Neural progenitor cell (in vitro differentiated cells): Measurements from ENCODE around the gene LIMS3.
"Not testable (repeated sequence)": the region's sequence is repeated elsewhere in the genome, so short reads cannot be mapped to it uniquely, and the experiment has no call there.

ENCODE experiments used
- EZH2 ChIP-seq: fragments of 200-600 bp; sonication (generic); IDR thresholded peaks from 2 replicates; pipeline ENCODE4 v1.6.1; 2017; ENCODE audit warnings: antibody characterized with exemption, mild to moderate bottlenecking, moderate library complexity
- EZH2phosphoT487 ChIP-seq: fragments of 200-600 bp; sonication (generic); IDR thresholded peaks from 2 replicates; pipeline ENCODE4 v1.6.1; 2017; ENCODE audit warnings: antibody characterized with exemption
- TF ChIP-seq, protein P1 (sequence below): fragments of 200-600 bp; sonication (generic); IDR thresholded peaks from 2 replicates; pipeline ENCODE4 v1.5.1; 2017; ENCODE audit warnings: antibody characterized with exemption, mild to moderate bottlenecking

DNA sequence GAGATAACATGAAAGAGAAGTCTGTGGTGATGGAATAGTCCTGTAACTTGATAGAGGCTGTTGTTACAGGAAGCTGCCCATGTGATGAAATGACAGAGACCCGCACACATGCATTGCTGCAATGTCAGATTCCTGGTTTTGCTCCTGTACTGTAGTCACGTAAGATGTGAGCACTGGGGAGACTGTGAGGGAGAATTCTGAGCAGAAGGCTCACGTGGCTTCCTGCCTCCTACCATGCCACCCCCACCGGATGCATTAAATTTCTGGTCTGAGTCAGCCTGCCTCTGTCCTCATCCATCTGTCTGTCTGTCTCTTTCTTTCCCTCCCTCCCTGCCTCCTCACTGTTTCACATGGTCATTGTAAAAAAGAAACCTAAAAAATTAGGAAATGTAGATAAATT, 2.3 kb upstream of the LIMS3 start:
- TF ChIP-seq, protein P1, sequence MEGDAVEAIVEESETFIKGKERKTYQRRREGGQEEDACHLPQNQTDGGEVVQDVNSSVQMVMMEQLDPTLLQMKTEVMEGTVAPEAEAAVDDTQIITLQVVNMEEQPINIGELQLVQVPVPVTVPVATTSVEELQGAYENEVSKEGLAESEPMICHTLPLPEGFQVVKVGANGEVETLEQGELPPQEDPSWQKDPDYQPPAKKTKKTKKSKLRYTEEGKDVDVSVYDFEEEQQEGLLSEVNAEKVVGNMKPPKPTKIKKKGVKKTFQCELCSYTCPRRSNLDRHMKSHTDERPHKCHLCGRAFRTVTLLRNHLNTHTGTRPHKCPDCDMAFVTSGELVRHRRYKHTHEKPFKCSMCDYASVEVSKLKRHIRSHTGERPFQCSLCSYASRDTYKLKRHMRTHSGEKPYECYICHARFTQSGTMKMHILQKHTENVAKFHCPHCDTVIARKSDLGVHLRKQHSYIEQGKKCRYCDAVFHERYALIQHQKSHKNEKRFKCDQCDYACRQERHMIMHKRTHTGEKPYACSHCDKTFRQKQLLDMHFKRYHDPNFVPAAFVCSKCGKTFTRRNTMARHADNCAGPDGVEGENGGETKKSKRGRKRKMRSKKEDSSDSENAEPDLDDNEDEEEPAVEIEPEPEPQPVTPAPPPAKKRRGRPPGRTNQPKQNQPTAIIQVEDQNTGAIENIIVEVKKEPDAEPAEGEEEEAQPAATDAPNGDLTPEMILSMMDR = not testable (repeated sequence)
- TF ChIP-seq EZH2, EZH2phosphoT487: not testable (repeated sequence)
